H1 (cell line): ENCODE measurements around the gene DNTT. TPM values are rescaled to one million over a fixed set of nuclear protein-coding genes. Genes with fewer than 3 reads are reported as not detected.

Experiments
- CTCF ChIA-PET: fragments of 300-600 bp; sonication (Branson Sonifier 250); formaldehyde crosslinking; loops from one replicate; lab custom pipeline; 2021; ENCODE audit not compliant: partially characterized antibody; lab: Charles Lee
- POLR2A ChIA-PET: fragments of 300-600 bp; sonication (Branson Sonifier 250); formaldehyde crosslinking; loops from one replicate; lab custom pipeline; 2021; ENCODE audit warnings: inconsistent platforms; ENCODE audit not compliant: partially characterized antibody; lab: Charles Lee
- DNase-seq, 2 experiments: peaks; one replicate each; pipeline versions ENCODE4 v3.0.0 to v3.0.0-alpha.2; 2010 to 2022; ENCODE audit warnings: low spot score in 2 of 2, low read depth in 1 of 2, mixed read lengths in 1 of 2
- FAIRE-seq: peaks from 2 replicates; lab custom pipeline; 2011; peaks lifted over from hg19 to GRCh38; lab: Jason Lieb, UNC
- H2AFZ ChIP-seq: 2 replicates; pipeline ENCODE4 v1.8.1; 2012; ENCODE audit warnings: low read length, inconsistent platforms
- H2AK5ac ChIP-seq: 2 replicates; pipeline ENCODE4 v1.6.1; 2013; ENCODE audit warnings: low read depth, low read length
- H2BK120ac ChIP-seq: replicated peaks from 2 replicates; pipeline ENCODE3; 2013; ENCODE audit warnings: low read depth, low read length, inconsistent platforms
- H2BK12ac ChIP-seq: 2 replicates; pipeline ENCODE4 v1.6.1; 2013; ENCODE audit warnings: low read depth, low read length
- H2BK15ac ChIP-seq: 2 replicates; pipeline ENCODE4 v1.6.1; 2013; ENCODE audit warnings: low read length
- H2BK20ac ChIP-seq: 2 replicates; pipeline ENCODE4 v1.6.1; 2013; ENCODE audit warnings: low read length
- H2BK5ac ChIP-seq: 2 replicates; pipeline ENCODE4 v1.6.1; 2013; ENCODE audit warnings: low read depth, low read length
- H3K14ac ChIP-seq: 2 replicates; pipeline ENCODE4 v1.6.1; 2013; ENCODE audit warnings: inconsistent platforms; ENCODE audit not compliant: insufficient read length
- H3K18ac ChIP-seq: 2 replicates; pipeline ENCODE4 v1.6.1; 2013; ENCODE audit warnings: low read length; ENCODE audit errors: extremely low read depth
- H3K23ac ChIP-seq: 2 replicates; pipeline ENCODE4 v1.6.1; 2013; ENCODE audit warnings: inconsistent platforms; ENCODE audit not compliant: insufficient read length
- H3K23me2 ChIP-seq: 2 replicates; pipeline ENCODE4 v1.6.1; 2013; ENCODE audit warnings: low read depth, low read length
- H3K27ac ChIP-seq: 2 replicates; pipeline ENCODE4 v1.6.1; 2011; ENCODE audit warnings: low read depth, low read length, inconsistent platforms
- H3K27me3 ChIP-seq, 4 experiments: replicated peaks in 1 of 4; 1 replicate in 1 of 4; 2 replicates in 3 of 4; pipeline versions ENCODE4 v1.6.1 to v1.8.1; 2011 to 2013; ENCODE audit warnings: low read length in 3 of 4, mild to moderate bottlenecking in 3 of 4, inconsistent platforms in 2 of 4, mixed read lengths in 2 of 4, moderate library complexity in 1 of 4; ENCODE audit not compliant: control insufficient read depth in 3 of 4, insufficient read depth in 3 of 4; ENCODE audit errors: extremely low read depth in 1 of 4
- H3K36me3 ChIP-seq, 4 experiments: 2 replicates each; pipeline versions ENCODE4 v1.6.1 to v1.8.1; 2011 to 2013; ENCODE audit warnings: mild to moderate bottlenecking in 4 of 4, low read length in 3 of 4, moderate library complexity in 2 of 4, control low read depth in 1 of 4, inconsistent platforms in 1 of 4; ENCODE audit not compliant: insufficient read depth in 4 of 4, control insufficient read depth in 2 of 4
- H3K4ac ChIP-seq: replicated peaks from 2 replicates; pipeline ENCODE3; 2013; ENCODE audit warnings: low read length, low read depth, mixed read lengths, inconsistent platforms; ENCODE audit not compliant: insufficient read length
- H3K4me1 ChIP-seq, 4 experiments: replicated peaks in 1 of 4; 1 replicate in 1 of 4; 2 replicates in 3 of 4; pipeline versions ENCODE4 v1.6.1 to v1.8.1; 2011 to 2013; ENCODE audit warnings: low read length in 3 of 4, inconsistent platforms in 2 of 4, mixed read lengths in 1 of 4; ENCODE audit not compliant: insufficient read depth in 4 of 4, control insufficient read depth in 3 of 4
- H3K4me2 ChIP-seq, 2 experiments: 2 replicates each; pipeline versions ENCODE4 v1.6.1 to v1.8.1; 2011 to 2013; ENCODE audit warnings: low read depth in 2 of 2, low read length in 2 of 2, control low read depth in 1 of 2, inconsistent platforms in 1 of 2, mild to moderate bottlenecking in 1 of 2; ENCODE audit not compliant: insufficient read depth in 1 of 2
- H3K4me3 ChIP-seq, 4 experiments: fragments of 200-600, 300-600 bp in 1 of 4; sonication (generic), shearing (Covaris generic), sonication (Bioruptor Twin) in 1 of 4; 2 replicates each; pipeline versions ENCODE4 v1.5.1 to v1.8.1; 2011 to 2016; ENCODE audit warnings: low read length in 4 of 4, low read depth in 3 of 4, control low read depth in 2 of 4, inconsistent platforms in 2 of 4, mild to moderate bottlenecking in 2 of 4, mixed read lengths in 1 of 4, moderate library complexity in 1 of 4; ENCODE audit not compliant: insufficient read depth in 2 of 4; ENCODE audit errors: extremely low read depth in 1 of 4
- H3K56ac ChIP-seq: replicated peaks from 2 replicates; pipeline ENCODE3; 2013; ENCODE audit warnings: low read depth, mild to moderate bottlenecking, mixed read lengths, low read length, inconsistent platforms; ENCODE audit not compliant: insufficient read length
- H3K79me1 ChIP-seq: 2 replicates; pipeline ENCODE4 v1.6.1; 2013; ENCODE audit warnings: low read depth, low read length, control low read depth
- H3K79me2 ChIP-seq, 2 experiments: 2 replicates each; pipeline versions ENCODE4 v1.6.1 to v1.8.1; 2012 to 2013; ENCODE audit warnings: low read length in 2 of 2, mild to moderate bottlenecking in 2 of 2, inconsistent platforms in 1 of 2; ENCODE audit not compliant: insufficient read depth in 2 of 2, control insufficient read depth in 1 of 2
- H3K9ac ChIP-seq, 4 experiments: replicated peaks in 1 of 4; 1 replicate in 1 of 4; 2 replicates in 3 of 4; pipeline versions ENCODE4 v1.6.1 to v1.8.1; 2011 to 2013; ENCODE audit warnings: low read depth in 3 of 4, low read length in 3 of 4, control low read depth in 2 of 4, mild to moderate bottlenecking in 2 of 4, moderate library complexity in 2 of 4, inconsistent platforms in 1 of 4; ENCODE audit errors: extremely low read depth in 1 of 4
- H3K9me3 ChIP-seq, 2 experiments: 2 replicates each; pipeline versions ENCODE4 v1.6.1 to v1.8.1; 2012 to 2013; ENCODE audit warnings: mild to moderate bottlenecking in 2 of 2, moderate library complexity in 2 of 2, control low read depth in 1 of 2, inconsistent platforms in 1 of 2, low read depth in 1 of 2, low read length in 1 of 2, mixed read lengths in 1 of 2; ENCODE audit not compliant: insufficient read depth in 2 of 2
- H4K20me1 ChIP-seq, 2 experiments: replicated peaks in 1 of 2; 2 replicates each; pipeline versions ENCODE3 to v1.8.1; 2011 to 2013; ENCODE audit warnings: inconsistent platforms in 2 of 2, low read length in 2 of 2, mild to moderate bottlenecking in 1 of 2; ENCODE audit not compliant: insufficient read depth in 2 of 2, control insufficient read depth in 1 of 2
- H4K5ac ChIP-seq: 2 replicates; pipeline ENCODE4 v1.6.1; 2013; ENCODE audit warnings: low read length, low read depth, mixed read lengths, inconsistent platforms; ENCODE audit not compliant: insufficient read length
- H4K8ac ChIP-seq: 2 replicates; pipeline ENCODE4 v1.8.0; 2013; ENCODE audit warnings: mild to moderate bottlenecking, moderate library complexity, low read length, inconsistent platforms; ENCODE audit not compliant: insufficient read depth; ENCODE audit errors: extremely low read depth
- H4K91ac ChIP-seq: replicated peaks from 2 replicates; pipeline ENCODE3; 2013; ENCODE audit warnings: low read length, mixed read lengths, inconsistent platforms; ENCODE audit not compliant: insufficient read length
- CBX8 ChIP-seq: fragments of 300-800, 300-1000 bp; sonication (generic); IDR thresholded peaks from 2 replicates; pipeline ENCODE4 v1.7.1; 2016; ENCODE audit warnings: low read depth, low read length, borderline replicate concordance
- CHD2 ChIP-seq: IDR thresholded peaks from 2 replicates; pipeline ENCODE4 v1.6.1; 2012; ENCODE audit warnings: low read length, improper control_type of control experiment
- EZH2 ChIP-seq: fragments of 200-600 bp; sonication (generic); IDR thresholded peaks from 2 replicates; pipeline ENCODE4 v1.7.1; 2012; ENCODE audit warnings: low read depth, mild to moderate bottlenecking, moderate library complexity, low read length, inconsistent platforms; ENCODE audit not compliant: severe bottlenecking
- FOSL1 ChIP-seq: IDR thresholded peaks from 2 replicates; pipeline ENCODE4 v1.6.1; 2011; ENCODE audit warnings: mild to moderate bottlenecking, low read depth, low read length, moderate library complexity; ENCODE audit not compliant: insufficient read depth
- GABPA ChIP-seq: IDR thresholded peaks from 2 replicates; pipeline ENCODE4 v1.6.1; 2011; ENCODE audit warnings: mild to moderate bottlenecking, low read length, moderate library complexity, borderline replicate concordance; ENCODE audit not compliant: insufficient read depth
- HDAC2 ChIP-seq, 2 experiments: fragments of 300-600 bp in 1 of 2; sonication (generic) in 1 of 2; IDR thresholded peaks; 2 replicates each; pipeline ENCODE4 v1.6.1; 2011 to 2012; ENCODE audit warnings: low read depth in 2 of 2, low read length in 2 of 2, mild to moderate bottlenecking in 2 of 2, moderate library complexity in 2 of 2, borderline replicate concordance in 1 of 2, inconsistent platforms in 1 of 2
- JUND ChIP-seq: IDR thresholded peaks from 2 replicates; pipeline ENCODE4 v1.6.1; 2011; ENCODE audit warnings: mild to moderate bottlenecking, improper control_type of control experiment, low read length
- KDM1A ChIP-seq: fragments of 200-600, 300-600 bp; sonication (generic); IDR thresholded peaks from 2 replicates; pipeline ENCODE4 v1.7.1; 2016; ENCODE audit warnings: mild to moderate bottlenecking, low read length, borderline replicate concordance
- RBBP5 ChIP-seq: IDR thresholded peaks from 2 replicates; pipeline ENCODE4 v1.7.1; 2012; ENCODE audit warnings: low read depth, mild to moderate bottlenecking, inconsistent platforms, low read length, moderate library complexity, borderline replicate concordance
- RFX5 ChIP-seq: IDR thresholded peaks from 2 replicates; pipeline ENCODE4 v1.6.1; 2011; ENCODE audit warnings: low read depth, low read length, improper control_type of control experiment, borderline replicate concordance
- RXRA ChIP-seq: IDR thresholded peaks from 2 replicates; pipeline ENCODE4 v1.6.1; 2011; ENCODE audit warnings: low read depth, mild to moderate bottlenecking, low read length, moderate library complexity; ENCODE audit not compliant: insufficient read depth
- SIRT6 ChIP-seq: IDR thresholded peaks from one replicate; pipeline ENCODE4 v1.7.1; 2012; ENCODE audit warnings: low read length, inconsistent platforms
- SUZ12 ChIP-seq: fragments of 200-600 bp; sonication (generic); IDR thresholded peaks from 2 replicates; pipeline ENCODE4 v1.6.1; 2012; ENCODE audit warnings: mild to moderate bottlenecking, inconsistent platforms, low read length, moderate library complexity, mixed read lengths
- TBP ChIP-seq: IDR thresholded peaks from 2 replicates; pipeline ENCODE4 v1.6.1; 2011; ENCODE audit warnings: low read depth, low read length, improper control_type of control experiment
- WGBS, 2 experiments: shearing (Covaris generic) in 1 of 2; methylation state at CpG; one replicate each; pipeline versions ENCODE4 v1.1.6 to v1.1.7; 2013 to 2015; ENCODE audit warnings: low lambda C conversion rate in 2 of 2, mixed read lengths in 2 of 2, inconsistent platforms in 1 of 2, low coverage in 1 of 2, missing lambda C conversion rate in 1 of 2; ENCODE audit not compliant: insufficient replicate concordance in 2 of 2, insufficient coverage in 1 of 2, insufficient read length in 1 of 2; ENCODE audit errors: extremely low coverage in 1 of 2, missing lambda C conversion rate in 1 of 2; 5-methylcytosine and 5-hydroxymethylcytosine counted together
- polyA plus RNA-seq, 7 experiments: library from polyadenylated mRNA; depleted of rRNA in 3 of 7; stranded (reverse) in 5 of 7; unstranded in 2 of 7; fragments of >200 nt in 5 of 7; fragments of 200-250 nt in 2 of 7; gene quantifications; 1 replicate in 5 of 7; 2 replicates in 1 of 7; 4 replicates in 1 of 7; pipeline versions ENCODE4 v1.2.1 to v1.2.3, GENCODE V29; 2011 to 2013; ENCODE audit warnings: missing spikeins in 2 of 7, mixed read lengths in 2 of 7
- total RNA-seq: library from RNA; stranded (reverse); fragmentation: NEBNext Ultra II Directional; extraction: Animal tissue kit (Norgen Biotek cat#: 25700); gene quantifications from 2 replicates; pipeline ENCODE4 v1.2.1, GENCODE V29; 2021

The DNTT gene
- total and polyA plus RNA-seq, 2 of the 8 experiments (the other 6 are each of a cell fraction or from before 2014, with no cell fraction given), result not detected

DNA sequence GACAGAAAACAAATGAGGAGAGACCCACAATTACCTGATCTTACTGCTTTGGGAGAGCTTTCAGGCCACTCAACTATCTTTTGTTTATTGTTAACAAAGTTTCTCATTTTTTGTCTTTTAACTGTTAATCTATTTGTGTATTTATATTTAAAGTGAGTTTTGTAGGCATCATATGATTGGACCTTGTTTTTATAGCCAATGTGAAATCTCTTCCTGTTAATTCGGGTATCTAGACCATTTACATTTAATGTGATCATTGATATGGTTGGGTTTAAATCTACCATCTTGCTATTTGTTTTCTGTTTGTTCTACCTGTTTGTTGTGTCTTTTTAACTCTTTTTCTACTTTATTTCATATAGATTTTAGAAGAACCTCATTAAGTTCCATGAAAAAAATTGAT lies 42.1 kb downstream of the DNTT start:
- Histone ChIP-seq H2BK20ac (no peak overlapping the region), H3K9me3 (peaks cover 10 to 11% of the 10 kb centered on the region in 2 experiments), H3K36me3 (peaks cover 0 to 3% (median 0%) of the 10 kb centered on the region in 4 experiments; a peak in 1 of 8 replicates), H3K4me2 (no peak overlapping the region), H4K8ac (no peak overlapping the region), H3K4me3 (peak overlapping the region in 1 of 4 experiments; percentile 31; a peak in 1 of 8 replicates), H3K27ac (no peak overlapping the region), H3K4ac (no peak overlapping the region), H2AK5ac (no peak overlapping the region), H3K4me1 (peaks cover 0 to 8% (median 7%) of the 10 kb centered on the region in 4 experiments; a peak in 6 of 7 replicates), H4K5ac (no peak overlapping the region), H3K23me2 (no peaks in the 10 kb centered on the region), H4K91ac (no peak overlapping the region), H3K14ac (no peak overlapping the region), H3K56ac (no peak overlapping the region), H3K27me3 (peaks cover 0 to 1% (median 0%) of the 10 kb centered on the region in 4 experiments; a peak in 1 of 7 replicates), H2BK12ac (no peak overlapping the region), H3K79me1 (no peaks in the 10 kb centered on the region), H3K79me2 (no peaks in the 10 kb centered on the region), H3K23ac (no peak overlapping the region), H2BK15ac (no peak overlapping the region), H2BK120ac (peak overlapping the region; percentile 54), H3K18ac (no peak overlapping the region), H2AFZ (no peak overlapping the region), H4K20me1 (no peaks in the 10 kb centered on the region), H2BK5ac (0 out of 2 replicates have a peak overlapping the region, but pooled peaks have one; percentile 80), H3K9ac (no peak overlapping the region)
- no peak for FAIRE-seq
- CTCF ChIA-PET, result interaction anchor here (0.8 to 2.0 kb wide), 3 partner anchors 8 to 76 kb away, joined by 3 to 11 read pairs (median 3); no protein-coding TSS in a partner anchor
- WGBS, 2 experiments, result 86% methylated on average over 1 of the region's 1 CpG; no CpG with 5 or more reads in 1 of the 2 experiments
- DNase-seq, result no peak
- POLR2A ChIA-PET, result no interaction called here
- TF ChIP-seq CBX8 (no peak), RXRA (no peak), RBBP5 (no peak), GABPA (no peak), RFX5 (no peak), EZH2 (no peak), TBP (no peak), FOSL1 (no peak), SIRT6 (no peak), SUZ12 (no peak), KDM1A (peak; percentile 91), JUND (no peak), HDAC2 (IDR thresholded peaks at IDR 0.05; ENCODE audit: borderline replicate concordance in 1 of 2, low read depth in 2 of 2, low read length in 2 of 2) (0 out of 4 replicates have a peak, but pooled peaks of 1 of the 2 experiments have one; percentile 39), CHD2 (no peak)
